HepG2 (cell line): ENCODE measurements around the gene SERTAD3. TPM values are rescaled to one million over a fixed set of nuclear protein-coding genes. Genes with fewer than 3 reads are reported as not detected.

Experiments used
- BHLHE40 ChIP-seq: IDR thresholded peaks from 2 replicates; pipeline ENCODE4 v1.6.1; 2011; ENCODE audit warnings: low read length, improper control_type of control experiment
- CENPX ChIP-seq: sonication (generic); formaldehyde crosslinking; IDR thresholded peaks from 2 replicates; pipeline ENCODE4 v1.9.0; 2021; ENCODE audit warnings: mild to moderate bottlenecking, missing genetic modification reagents, moderate library complexity
- IKZF4 ChIP-seq: sonication (generic); formaldehyde crosslinking; IDR thresholded peaks from 2 replicates; pipeline ENCODE4 v1.5.1; 2020; ENCODE audit warnings: borderline replicate concordance, mild to moderate bottlenecking, low read depth, missing genetic modification reagents; ENCODE audit errors: not compliant biosample characterization
- RELA ChIP-seq: sonication (generic); formaldehyde crosslinking; IDR thresholded peaks from 2 replicates; pipeline ENCODE4 v1.4.0; 2020; ENCODE audit warnings: missing genetic modification reagents
- RFX3 ChIP-seq: IDR thresholded peaks from 2 replicates; pipeline ENCODE4 v1.6.1; 2016; ENCODE audit warnings: missing biosample characterization, missing genetic modification reagents
- SNAI1 ChIP-seq: sonication (generic); formaldehyde crosslinking; IDR thresholded peaks from 2 replicates; pipeline ENCODE4 v1.5.0; 2020; ENCODE audit warnings: mild to moderate bottlenecking, missing genetic modification reagents, borderline replicate concordance
- SRSF9 ChIP-seq: fragments of 200-400 bp; formaldehyde crosslinking; IDR thresholded peaks from 2 replicates; pipeline ENCODE4 v1.6.1; 2018; ENCODE audit warnings: borderline replicate concordance, mild to moderate bottlenecking, low read depth, low read length; ENCODE audit not compliant: insufficient read depth, poor library complexity, severe bottlenecking
- TAF1 ChIP-seq: sonication (generic); formaldehyde crosslinking; IDR thresholded peaks from 2 replicates; pipeline ENCODE4 v1.4.0; 2020; ENCODE audit warnings: missing genetic modification reagents
- WIZ ChIP-seq: sonication (generic); formaldehyde crosslinking; IDR thresholded peaks from 2 replicates; pipeline ENCODE4 v1.5.1; 2020; ENCODE audit warnings: mild to moderate bottlenecking, missing genetic modification reagents
- ZC3H13 ChIP-seq: sonication (generic); formaldehyde crosslinking; IDR thresholded peaks from 2 replicates; pipeline ENCODE4 v1.8.1; 2023; ENCODE audit warnings: mild to moderate bottlenecking, missing genetic modification reagents, moderate library complexity
- ZNF124 ChIP-seq: sonication (generic); formaldehyde crosslinking; IDR thresholded peaks from 2 replicates; pipeline ENCODE4 v1.4.0; 2020; ENCODE audit warnings: missing genetic modification reagents
- ZNF354B ChIP-seq: sonication (generic); formaldehyde crosslinking; IDR thresholded peaks from 2 replicates; pipeline ENCODE4 v1.8.0; 2022; ENCODE audit warnings: mild to moderate bottlenecking, missing genetic modification reagents
- ZNF383 ChIP-seq: sonication (generic); formaldehyde crosslinking; IDR thresholded peaks from 2 replicates; pipeline ENCODE4 v1.4.0; 2020; ENCODE audit warnings: missing genetic modification reagents, mild to moderate bottlenecking, borderline replicate concordance
- ZNF550 ChIP-seq: sonication (generic); formaldehyde crosslinking; IDR thresholded peaks from 2 replicates; pipeline ENCODE4 v1.4.0; 2020; ENCODE audit warnings: mild to moderate bottlenecking, missing genetic modification reagents, borderline replicate concordance
- ZNF598 ChIP-seq: sonication (generic); formaldehyde crosslinking; IDR thresholded peaks from 2 replicates; pipeline ENCODE4 v1.5.1; 2020; ENCODE audit warnings: mild to moderate bottlenecking, missing genetic modification reagents, borderline replicate concordance
- ZNF678 ChIP-seq: sonication (generic); formaldehyde crosslinking; IDR thresholded peaks from 2 replicates; pipeline ENCODE4 v1.4.0; 2020; ENCODE audit warnings: mild to moderate bottlenecking, missing genetic modification reagents
- polyA plus RNA-seq, 8 experiments: library from polyadenylated mRNA; depleted of rRNA in 3 of 8; stranded (reverse) in 7 of 8; unstranded in 1 of 8; fragments of >200 nt; fragmentation: Illumina TruSeq in 4 of 8; extraction: Trizol in 4 of 8; gene quantifications; 2 replicates each; pipeline versions ENCODE4 v1.2.1 to v1.2.3, GENCODE V29; 2011 to 2016; ENCODE audit warnings: low read depth in 4 of 8, missing spikeins in 1 of 8, mixed read lengths in 1 of 8; ENCODE audit not compliant: insufficient read depth in 1 of 8
- total RNA-seq, 5 experiments: library from RNA; depleted of rRNA; stranded (reverse); fragments of >200 nt; fragmentation: Illumina TruSeq; extraction: Trizol; gene quantifications; 2 replicates each; pipeline ENCODE4 v1.2.3, GENCODE V29; 2016; ENCODE audit warnings: low read depth in 1 of 5
- TF ChIP-seq, protein P1 (sequence below): sonication (generic); formaldehyde crosslinking; IDR thresholded peaks from 2 replicates; pipeline ENCODE4 v1.4.0; 2020; ENCODE audit warnings: mild to moderate bottlenecking, missing genetic modification reagents
- TF ChIP-seq, protein P2 (sequence below): sonication (generic); formaldehyde crosslinking; IDR thresholded peaks from 2 replicates; pipeline ENCODE4 v1.4.0; 2020; ENCODE audit warnings: missing genetic modification reagents
- TF ChIP-seq, protein P3 (sequence below): sonication (generic); formaldehyde crosslinking; conservative IDR thresholded peaks from 2 replicates; pipeline ENCODE4 v1.4.0; 2020; ENCODE audit warnings: missing genetic modification reagents
- TF ChIP-seq, protein P4 (sequence below): sonication (generic); formaldehyde crosslinking; IDR thresholded peaks from 2 replicates; pipeline ENCODE4 v1.5.0; 2020; ENCODE audit warnings: mild to moderate bottlenecking, missing genetic modification reagents, borderline replicate concordance

SERTAD3 gene
- total and polyA plus RNA-seq, 2 of the 13 experiments (the other 11 are each of a cell fraction or from before 2014, with no cell fraction given) = 9.6 to 16.9 TPM

DNA sequence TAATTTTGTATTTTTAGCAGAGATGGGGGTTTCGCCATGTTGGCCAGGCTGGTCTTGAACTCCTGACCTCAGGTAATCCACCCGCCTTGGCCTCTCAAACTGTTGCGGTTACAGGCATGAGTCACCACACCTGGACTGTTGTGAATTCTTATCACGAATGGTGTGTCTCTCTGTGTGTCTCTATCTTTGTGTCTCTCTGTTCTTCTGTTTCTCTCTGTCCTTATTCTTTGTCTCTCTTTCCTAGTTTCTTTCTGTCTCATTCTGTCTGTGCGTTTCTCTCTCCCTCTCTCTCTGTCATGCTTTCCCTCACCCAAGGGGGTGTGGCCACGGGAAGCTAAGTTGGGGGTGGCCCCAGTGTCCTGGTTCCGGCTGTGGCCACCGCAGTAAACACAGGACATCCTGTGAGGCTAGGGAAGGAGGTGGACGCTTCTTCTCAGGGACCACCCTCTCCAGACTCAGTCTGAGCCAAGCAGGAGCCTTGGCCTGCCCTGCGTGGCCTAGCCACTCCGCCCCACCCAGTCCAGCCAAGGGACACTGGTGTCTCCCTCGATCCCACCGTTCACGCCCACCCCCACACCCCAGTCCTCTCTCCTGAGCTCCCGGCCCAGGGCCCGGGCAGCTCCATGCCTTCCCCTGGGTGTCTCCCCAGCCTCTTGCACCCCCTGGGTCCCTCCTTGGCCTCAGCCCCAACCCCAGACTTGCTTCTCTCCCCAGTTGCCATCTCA, 27.1 kb downstream of the SERTAD3 start (continued):
- TF ChIP-seq TAF1 (CRISPR knock-in tag) = peak; percentile 62; the same call in 1 of the 2 replicates
- TF ChIP-seq, protein P1, sequence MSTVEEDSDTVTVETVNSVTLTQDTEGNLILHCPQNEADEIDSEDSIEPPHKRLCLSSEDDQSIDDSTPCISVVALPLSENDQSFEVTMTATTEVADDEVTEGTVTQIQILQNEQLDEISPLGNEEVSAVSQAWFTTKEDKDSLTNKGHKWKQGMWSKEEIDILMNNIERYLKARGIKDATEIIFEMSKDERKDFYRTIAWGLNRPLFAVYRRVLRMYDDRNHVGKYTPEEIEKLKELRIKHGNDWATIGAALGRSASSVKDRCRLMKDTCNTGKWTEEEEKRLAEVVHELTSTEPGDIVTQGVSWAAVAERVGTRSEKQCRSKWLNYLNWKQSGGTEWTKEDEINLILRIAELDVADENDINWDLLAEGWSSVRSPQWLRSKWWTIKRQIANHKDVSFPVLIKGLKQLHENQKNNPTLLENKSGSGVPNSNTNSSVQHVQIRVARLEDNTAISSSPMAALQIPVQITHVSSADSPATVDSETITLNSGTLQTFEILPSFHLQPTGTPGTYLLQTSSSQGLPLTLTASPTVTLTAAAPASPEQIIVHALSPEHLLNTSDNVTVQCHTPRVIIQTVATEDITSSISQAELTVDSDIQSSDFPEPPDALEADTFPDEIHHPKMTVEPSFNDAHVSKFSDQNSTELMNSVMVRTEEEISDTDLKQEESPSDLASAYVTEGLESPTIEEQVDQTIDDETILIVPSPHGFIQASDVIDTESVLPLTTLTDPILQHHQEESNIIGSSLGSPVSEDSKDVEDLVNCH (CRISPR knock-in tag) = no peak
- no peak for TF ChIP-seq CENPX (CRISPR knock-in tag)
- no peak for TF ChIP-seq ZNF383 (CRISPR knock-in tag)
- TF ChIP-seq, protein P2, sequence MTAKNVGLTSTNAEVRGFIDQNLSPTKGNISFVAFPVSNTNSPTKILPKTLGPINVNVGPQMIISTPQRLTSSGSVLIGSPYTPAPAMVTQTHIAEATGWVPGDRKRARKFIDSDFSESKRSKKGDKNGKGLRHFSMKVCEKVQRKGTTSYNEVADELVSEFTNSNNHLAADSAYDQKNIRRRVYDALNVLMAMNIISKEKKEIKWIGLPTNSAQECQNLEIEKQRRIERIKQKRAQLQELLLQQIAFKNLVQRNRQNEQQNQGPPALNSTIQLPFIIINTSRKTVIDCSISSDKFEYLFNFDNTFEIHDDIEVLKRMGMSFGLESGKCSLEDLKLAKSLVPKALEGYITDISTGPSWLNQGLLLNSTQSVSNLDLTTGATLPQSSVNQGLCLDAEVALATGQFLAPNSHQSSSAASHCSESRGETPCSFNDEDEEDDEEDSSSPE = no peak
- TF ChIP-seq RFX3 (CRISPR knock-in tag) = no peak
- peak; percentile 33 for TF ChIP-seq IKZF4
- TF ChIP-seq ZNF678 (CRISPR knock-in tag) = no peak
- no peak for TF ChIP-seq ZNF354B
- no peak for TF ChIP-seq WIZ
- TF ChIP-seq RELA = no peak
- TF ChIP-seq, protein P3, sequence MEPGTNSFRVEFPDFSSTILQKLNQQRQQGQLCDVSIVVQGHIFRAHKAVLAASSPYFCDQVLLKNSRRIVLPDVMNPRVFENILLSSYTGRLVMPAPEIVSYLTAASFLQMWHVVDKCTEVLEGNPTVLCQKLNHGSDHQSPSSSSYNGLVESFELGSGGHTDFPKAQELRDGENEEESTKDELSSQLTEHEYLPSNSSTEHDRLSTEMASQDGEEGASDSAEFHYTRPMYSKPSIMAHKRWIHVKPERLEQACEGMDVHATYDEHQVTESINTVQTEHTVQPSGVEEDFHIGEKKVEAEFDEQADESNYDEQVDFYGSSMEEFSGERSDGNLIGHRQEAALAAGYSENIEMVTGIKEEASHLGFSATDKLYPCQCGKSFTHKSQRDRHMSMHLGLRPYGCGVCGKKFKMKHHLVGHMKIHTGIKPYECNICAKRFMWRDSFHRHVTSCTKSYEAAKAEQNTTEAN (CRISPR knock-in tag) = no peak
- no peak for TF ChIP-seq SNAI1 (CRISPR knock-in tag)
- TF ChIP-seq BHLHE40 = no peak
- TF ChIP-seq ZNF598 = no peak
- TF ChIP-seq ZC3H13 (CRISPR knock-in tag) = no peak
- TF ChIP-seq SRSF9 = no peak
- no peak for TF ChIP-seq ZNF550 (CRISPR knock-in tag)
- no peak for TF ChIP-seq ZNF124
- TF ChIP-seq, protein P4, sequence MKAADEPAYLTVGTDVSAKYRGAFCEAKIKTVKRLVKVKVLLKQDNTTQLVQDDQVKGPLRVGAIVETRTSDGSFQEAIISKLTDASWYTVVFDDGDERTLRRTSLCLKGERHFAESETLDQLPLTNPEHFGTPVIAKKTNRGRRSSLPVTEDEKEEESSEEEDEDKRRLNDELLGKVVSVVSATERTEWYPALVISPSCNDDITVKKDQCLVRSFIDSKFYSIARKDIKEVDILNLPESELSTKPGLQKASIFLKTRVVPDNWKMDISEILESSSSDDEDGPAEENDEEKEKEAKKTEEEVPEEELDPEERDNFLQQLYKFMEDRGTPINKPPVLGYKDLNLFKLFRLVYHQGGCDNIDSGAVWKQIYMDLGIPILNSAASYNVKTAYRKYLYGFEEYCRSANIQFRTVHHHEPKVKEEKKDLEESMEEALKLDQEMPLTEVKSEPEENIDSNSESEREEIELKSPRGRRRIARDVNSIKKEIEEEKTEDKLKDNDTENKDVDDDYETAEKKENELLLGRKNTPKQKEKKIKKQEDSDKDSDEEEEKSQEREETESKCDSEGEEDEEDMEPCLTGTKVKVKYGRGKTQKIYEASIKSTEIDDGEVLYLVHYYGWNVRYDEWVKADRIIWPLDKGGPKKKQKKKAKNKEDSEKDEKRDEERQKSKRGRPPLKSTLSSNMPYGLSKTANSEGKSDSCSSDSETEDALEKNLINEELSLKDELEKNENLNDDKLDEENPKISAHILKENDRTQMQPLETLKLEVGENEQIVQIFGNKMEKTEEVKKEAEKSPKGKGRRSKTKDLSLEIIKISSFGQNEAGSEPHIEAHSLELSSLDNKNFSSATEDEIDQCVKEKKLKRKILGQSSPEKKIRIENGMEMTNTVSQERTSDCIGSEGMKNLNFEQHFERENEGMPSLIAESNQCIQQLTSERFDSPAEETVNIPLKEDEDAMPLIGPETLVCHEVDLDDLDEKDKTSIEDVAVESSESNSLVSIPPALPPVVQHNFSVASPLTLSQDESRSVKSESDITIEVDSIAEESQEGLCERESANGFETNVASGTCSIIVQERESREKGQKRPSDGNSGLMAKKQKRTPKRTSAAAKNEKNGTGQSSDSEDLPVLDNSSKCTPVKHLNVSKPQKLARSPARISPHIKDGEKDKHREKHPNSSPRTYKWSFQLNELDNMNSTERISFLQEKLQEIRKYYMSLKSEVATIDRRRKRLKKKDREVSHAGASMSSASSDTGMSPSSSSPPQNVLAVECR (CRISPR knock-in tag) = peak; percentile 28; the same call in 1 of the 2 replicates
